Erythroblast (primary cell): ENCODE data around the gene CCDC86.

Experiments used
- GATA1 ChIP-seq: IDR thresholded peaks from 2 replicates; pipeline ENCODE4 v1.6.1; 2011; ENCODE audit warnings: low read depth, mild to moderate bottlenecking, control low read depth, low read length, moderate library complexity
- POLR2A ChIP-seq: IDR thresholded peaks from 2 replicates; pipeline ENCODE4 v1.6.1; 2011; ENCODE audit warnings: mild to moderate bottlenecking, low read length

- TF ChIP-seq POLR2A, result no peak
- no peak for TF ChIP-seq GATA1
Observed at GRCh38 chr11:60895687-60896086, 53.8 kb downstream of the CCDC86 start.
